Parathyroid adenoma (tissue), 2 donors: ENCODE results near the gene ROPN1L.

ENCODE experiments used
- H2AFZ ChIP-seq: fragments of 300-600 bp; sonication (generic); one replicate; pipeline ENCODE4 v1.7.0; 2017; ENCODE audit warnings: antibody characterized with exemption, mild to moderate bottlenecking
- H3K27ac ChIP-seq: fragments of 300-600 bp; sonication (generic); one replicate; pipeline ENCODE4 v1.7.0; 2017
- H3K27me3 ChIP-seq: fragments of 300-600 bp; sonication (generic); one replicate; pipeline ENCODE4 v1.7.0; 2017; ENCODE audit warnings: low read length; ENCODE audit not compliant: control insufficient read depth, insufficient read depth
- H3K36me3 ChIP-seq: fragments of 300-600 bp; sonication (generic); one replicate; pipeline ENCODE4 v1.7.0; 2017; ENCODE audit warnings: low read length; ENCODE audit not compliant: control insufficient read depth, insufficient read depth
- H3K4me1 ChIP-seq: fragments of 300-600 bp; sonication (generic); one replicate; pipeline ENCODE4 v1.7.0; 2017; ENCODE audit warnings: control low read depth
- H3K4me2 ChIP-seq: fragments of 300-600 bp; sonication (generic); one replicate; pipeline ENCODE4 v1.7.0; 2017; ENCODE audit warnings: low read length
- H3K4me3 ChIP-seq: fragments of 300-600 bp; sonication (generic); one replicate; pipeline ENCODE4 v1.7.0; 2017; ENCODE audit warnings: low read depth, low read length
- H3K79me2 ChIP-seq: fragments of 300-600 bp; sonication (generic); one replicate; pipeline ENCODE4 v1.7.0; 2017; ENCODE audit warnings: control low read depth
- H3K9ac ChIP-seq: fragments of 300-600 bp; sonication (generic); one replicate; pipeline ENCODE4 v1.7.0; 2017; ENCODE audit warnings: mild to moderate bottlenecking
- H3K9me3 ChIP-seq: fragments of 300-600 bp; sonication (generic); one replicate; pipeline ENCODE4 v1.7.0; 2017; ENCODE audit warnings: low read length; ENCODE audit not compliant: control insufficient read depth
- CTCF ChIP-seq: fragments of 300-600 bp; sonication (generic); IDR thresholded peaks from one replicate; pipeline ENCODE4 v1.7.0; 2017; ENCODE audit warnings: antibody characterized with exemption, mild to moderate bottlenecking
- donor health status: primary hyperparathyroidism.

Gene ROPN1L

DNA sequence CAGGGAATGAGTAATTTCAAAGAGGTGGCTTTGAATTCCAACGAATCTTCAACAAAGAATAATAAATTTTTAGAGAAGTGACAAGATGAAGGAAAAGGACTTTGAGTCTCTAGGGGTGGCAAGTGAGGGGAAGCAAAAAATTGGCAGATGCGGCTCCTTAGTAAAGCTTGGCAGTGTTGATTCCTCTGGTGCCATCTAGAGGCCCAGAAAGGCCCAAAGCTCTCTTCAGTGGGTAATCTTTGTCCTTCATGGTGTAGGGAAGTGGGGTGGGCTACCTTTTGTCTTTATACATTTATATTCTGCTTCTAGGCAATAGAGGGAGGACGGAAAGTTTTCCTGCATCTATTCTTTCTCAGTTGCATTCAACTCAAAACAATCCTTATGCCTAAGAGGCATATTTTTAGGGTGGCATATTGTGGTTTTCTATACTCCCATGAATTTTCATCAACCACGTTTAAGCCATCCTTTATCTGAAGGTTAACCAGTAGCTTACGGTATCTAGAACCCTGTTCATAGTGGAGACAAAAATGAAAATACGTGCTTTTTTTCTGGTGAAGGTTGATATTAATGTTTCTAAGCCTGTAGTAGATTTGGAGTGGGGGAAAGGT lies 17.5 kb upstream of the ROPN1L start:
- peak; percentile 37 for TF ChIP-seq CTCF
- no peak overlapping the region for H3K27ac ChIP-seq
- H3K79me2 ChIP-seq: no peaks in the 10 kb centered on the region
- H2AFZ ChIP-seq: no peak overlapping the region
- H3K36me3 ChIP-seq: no peaks in the 10 kb centered on the region
- no peaks in the 10 kb centered on the region for H3K27me3 ChIP-seq
- no peak overlapping the region for H3K4me3 ChIP-seq
- no peak overlapping the region for H3K4me2 ChIP-seq
- H3K4me1 ChIP-seq: no peaks in the 10 kb centered on the region
- H3K9ac ChIP-seq: no peak overlapping the region
- no peaks in the 10 kb centered on the region for H3K9me3 ChIP-seq

- H3K36me3 ChIP-seq: no peaks in the 10 kb centered on the region
- peaks cover 2% of the 10 kb centered on the region for H3K79me2 ChIP-seq
- no peak overlapping the region for H3K4me3 ChIP-seq
- no peak overlapping the region for H3K4me2 ChIP-seq
- H2AFZ ChIP-seq: no peak overlapping the region
- H3K27ac ChIP-seq: no peak overlapping the region
- TF ChIP-seq CTCF: no peak
- no peaks in the 10 kb centered on the region for H3K27me3 ChIP-seq
- no peaks in the 10 kb centered on the region for H3K4me1 ChIP-seq
- no peaks in the 10 kb centered on the region for H3K9me3 ChIP-seq
- H3K9ac ChIP-seq: no peak overlapping the region
Observed at GRCh38 chr5:10427201-10427600, 14.5 kb upstream of the ROPN1L start.

GRCh38 chr5:10427978-10428377 lies 13.7 kb upstream of the ROPN1L start:
- Histone ChIP-seq H2AFZ (no peak overlapping the region), H3K36me3 (no peaks in the 10 kb centered on the region), H3K27ac (no peak overlapping the region), H3K27me3 (no peaks in the 10 kb centered on the region), H3K4me1 (no peaks in the 10 kb centered on the region), H3K9me3 (no peaks in the 10 kb centered on the region), H3K4me3 (no peak overlapping the region), H3K9ac (no peak overlapping the region), H3K4me2 (no peak overlapping the region), H3K79me2 (peaks cover 2% of the 10 kb centered on the region)
- TF ChIP-seq CTCF: no peak

DNA sequence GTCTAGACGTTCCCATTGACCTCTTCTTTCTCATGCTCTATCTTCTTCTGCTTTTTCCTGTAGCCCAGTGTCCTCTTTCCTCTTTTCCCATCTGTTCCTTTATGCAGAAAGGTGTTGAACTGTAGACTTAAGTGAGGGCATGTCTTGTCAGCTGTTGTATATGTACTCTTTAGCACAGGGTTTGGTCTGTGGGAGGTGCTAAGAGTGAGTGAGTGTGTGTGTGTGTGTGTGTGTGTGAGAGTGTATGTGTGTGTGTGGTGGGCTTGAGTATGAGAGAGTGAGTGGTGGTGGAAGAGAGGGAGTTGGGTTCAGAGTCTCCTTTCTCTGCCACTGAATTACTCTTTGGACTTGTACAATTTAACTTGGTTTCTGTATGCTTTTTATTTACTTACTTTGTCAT lies 10.3 kb upstream of the ROPN1L start:
- no peak for TF ChIP-seq CTCF
- Histone ChIP-seq H3K4me1 (no peaks in the 10 kb centered on the region), H3K9me3 (no peaks in the 10 kb centered on the region), H3K27ac (no peak overlapping the region), H3K36me3 (no peaks in the 10 kb centered on the region), H3K4me3 (no peak overlapping the region), H3K79me2 (peaks cover 2% of the 10 kb centered on the region), H3K27me3 (no peaks in the 10 kb centered on the region), H2AFZ (no peak overlapping the region), H3K9ac (no peak overlapping the region), H3K4me2 (no peak overlapping the region)
